Measurements from ENCODE around the gene HDGFL2.

Gene HDGFL2

GRCh38 chr19:4456843-4457653 lies 15.0 kb upstream of the HDGFL2 start:
- Histone ChIP-seq H2AFZ (peak overlapping the region; percentile 70), H3K4me2 (ENCODE audit: low read length) (peak overlapping the region; percentile 77), H3K79me2 (peaks cover 16% of the 10 kb centered on the region), H3K27me3 (ENCODE audit: control insufficient read depth, insufficient read depth, low read length) (no peaks in the 10 kb centered on the region), H3K4me1 (peaks cover 10% of the 10 kb centered on the region), H3K4me3 (ENCODE audit: low read depth, low read length) (peak overlapping the region; percentile 71), H3K36me3 (ENCODE audit: control insufficient read depth, insufficient read depth, low read length) (no peaks in the 10 kb centered on the region), H3K9ac (peak overlapping the region; percentile 61), H3K27ac (peak overlapping the region; percentile 80), H3K9me3 (ENCODE audit: control insufficient read depth, low read length) (no peaks in the 10 kb centered on the region)
- TF ChIP-seq CTCF (IDR thresholded peaks at IDR 0.05) = no peak

GRCh38 chr19:4457654-4458395 lies 14.3 kb upstream of the HDGFL2 start, which contains the start of gene UBXN6:
Gene UBXN6, minus strand, starts transcription at chr19:4457794. Its CDS starts 97 bp downstream, at chr19:4457697.
- H3K9me3 ChIP-seq (ENCODE audit: control insufficient read depth, low read length) = no peaks in the 10 kb centered on the region
- no peaks in the 10 kb centered on the region for H3K27me3 ChIP-seq (ENCODE audit: control insufficient read depth, insufficient read depth, low read length)
- peaks cover 16% of the 10 kb centered on the region for H3K79me2 ChIP-seq
- peak within 1 kb of the TSS; percentile 88 for H3K4me2 ChIP-seq (ENCODE audit: low read length)
- no peaks in the 10 kb centered on the region for H3K36me3 ChIP-seq (ENCODE audit: control insufficient read depth, insufficient read depth, low read length)
- H3K4me1 ChIP-seq = peaks cover 10% of the 10 kb centered on the region
- H3K9ac ChIP-seq = peak within 1 kb of the TSS; percentile 61
- peak within 1 kb of the TSS; percentile 71 for H3K4me3 ChIP-seq (ENCODE audit: low read depth, low read length)
- peak within 1 kb of the TSS; percentile 80 for H3K27ac ChIP-seq
- no peak for TF ChIP-seq CTCF (IDR thresholded peaks at IDR 0.05)
- peak within 1 kb of the TSS; percentile 79 for H2AFZ ChIP-seq

- H3K79me2 ChIP-seq = no peaks in the 10 kb centered on the region
- H2AFZ ChIP-seq = no peak overlapping the region
- no peak overlapping the region for H3K4me3 ChIP-seq (ENCODE audit: low read depth, low read length)
- H3K4me2 ChIP-seq (ENCODE audit: low read length) = no peak overlapping the region
- no peaks in the 10 kb centered on the region for H3K27me3 ChIP-seq (ENCODE audit: control insufficient read depth, insufficient read depth, low read length)
- no peak overlapping the region for H3K9ac ChIP-seq
- H3K9me3 ChIP-seq (ENCODE audit: control insufficient read depth, low read length) = no peaks in the 10 kb centered on the region
- no peaks in the 10 kb centered on the region for H3K4me1 ChIP-seq
- no peak for TF ChIP-seq CTCF (IDR thresholded peaks at IDR 0.05)
- H3K36me3 ChIP-seq (ENCODE audit: control insufficient read depth, insufficient read depth, low read length) = no peaks in the 10 kb centered on the region
- no peak overlapping the region for H3K27ac ChIP-seq
Observed at GRCh38 chr19:4464815-4465581, 7.1 kb upstream of the HDGFL2 start.

GRCh38 chr19:4467835-4468234 lies 4.3 kb upstream of the HDGFL2 start:
- H3K36me3 ChIP-seq (ENCODE audit: control insufficient read depth, insufficient read depth, low read length) = no peaks in the 10 kb centered on the region
- H3K4me1 ChIP-seq = peaks cover 4% of the 10 kb centered on the region
- H3K79me2 ChIP-seq = peaks cover 7% of the 10 kb centered on the region
- H2AFZ ChIP-seq = no peak overlapping the region
- H3K9ac ChIP-seq = no peak overlapping the region
- H3K9me3 ChIP-seq (ENCODE audit: control insufficient read depth, low read length) = no peaks in the 10 kb centered on the region
- H3K27me3 ChIP-seq (ENCODE audit: control insufficient read depth, insufficient read depth, low read length) = no peaks in the 10 kb centered on the region
- no peak for TF ChIP-seq CTCF (IDR thresholded peaks at IDR 0.05)
- H3K4me3 ChIP-seq (ENCODE audit: low read depth, low read length) = no peak overlapping the region
- no peak overlapping the region for H3K27ac ChIP-seq
- no peak overlapping the region for H3K4me2 ChIP-seq (ENCODE audit: low read length)

Measured in parathyroid adenoma (tissue), 2 donors.